HG03354 (cell line): Measurements from ENCODE around the gene AMZ1.
"Not testable (repeated sequence)": the region's sequence is repeated elsewhere in the genome, so short reads cannot be mapped to it uniquely, and the experiment has no call there.

ENCODE experiments used
- ATAC-seq: cut with Tn5 transposase; IDR thresholded peaks from one replicate; pipeline ENCODE4 v1.9.1; 2021; ENCODE audit warnings: mild to moderate bottlenecking; ENCODE audit not compliant: unreplicated experiment, poor library complexity, severe bottlenecking

AMZ1 gene

DNA sequence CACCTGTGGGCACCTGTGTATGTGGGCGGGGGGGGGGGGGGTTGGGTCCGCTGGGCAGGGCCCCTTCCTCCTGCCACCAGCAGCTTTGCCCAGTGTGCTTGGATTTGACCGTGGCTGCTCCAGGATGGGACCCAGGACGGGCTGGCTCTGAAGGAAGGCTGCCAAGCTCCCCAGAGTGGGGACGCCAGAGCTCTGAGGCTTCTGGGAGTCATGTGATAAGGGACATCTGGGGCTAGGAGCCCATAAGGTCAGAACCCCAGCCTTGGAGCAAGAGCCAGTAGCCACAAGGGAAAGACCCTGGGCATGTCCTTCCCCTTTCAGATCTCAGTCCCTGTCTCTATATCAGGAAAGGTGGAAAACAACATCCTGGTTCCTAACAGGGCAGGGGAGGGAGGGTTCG lies 21.8 kb upstream of the AMZ1 start:
- no peak for ATAC-seq

DNA sequence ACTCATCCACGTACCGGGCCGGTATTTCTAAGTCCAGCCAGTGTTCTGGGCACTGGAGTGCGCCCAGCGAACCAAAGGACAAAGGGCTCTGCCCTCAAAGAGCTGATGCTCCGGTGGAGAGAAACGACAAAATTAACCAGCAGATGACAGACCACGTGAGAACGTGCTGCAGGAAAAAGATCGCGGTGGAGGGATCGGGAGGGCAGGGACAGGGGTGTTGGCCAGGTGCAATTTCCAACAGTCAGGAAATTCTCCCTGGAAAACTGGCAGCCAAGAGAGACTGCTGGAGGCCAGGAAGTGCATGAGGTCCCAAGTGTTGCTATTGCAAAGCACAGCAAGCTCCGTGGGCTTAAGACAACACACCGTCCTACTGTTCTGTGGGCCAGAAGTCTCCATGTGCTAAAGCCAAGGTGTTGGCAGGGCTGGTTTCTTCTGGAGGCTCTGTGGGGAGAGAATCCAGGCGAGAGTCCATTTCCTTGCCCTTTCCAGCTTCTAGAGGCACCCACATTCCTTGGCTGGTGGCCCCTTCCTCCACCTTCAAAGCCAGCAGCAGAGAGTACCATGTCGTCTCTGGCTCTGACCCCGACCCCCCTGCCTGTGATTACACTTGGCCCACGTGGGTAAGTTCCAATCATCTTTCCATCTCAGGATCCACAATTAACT lies 21.3 kb upstream of the AMZ1 start:
- no peak for ATAC-seq

DNA sequence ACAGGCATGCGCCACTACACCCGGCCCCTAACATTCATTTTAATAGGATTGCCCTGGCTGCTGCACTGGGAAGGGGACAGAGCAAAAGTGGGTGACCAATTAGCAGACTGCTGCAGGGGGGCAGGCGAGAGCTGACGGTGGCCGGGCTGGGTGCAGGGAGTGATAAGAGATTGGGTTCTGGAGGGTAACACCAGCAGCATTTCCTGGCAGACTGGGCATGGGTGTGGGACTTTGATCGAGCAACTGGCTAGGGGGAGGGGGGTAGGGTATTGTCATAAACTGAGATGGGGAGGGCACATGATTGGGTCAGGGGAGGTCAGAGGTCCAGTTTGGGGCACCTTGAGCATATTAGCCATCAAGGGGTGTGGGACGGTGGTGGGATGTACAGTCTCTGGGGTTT lies 20.2 kb upstream of the AMZ1 start:
- ATAC-seq: no peak

DNA sequence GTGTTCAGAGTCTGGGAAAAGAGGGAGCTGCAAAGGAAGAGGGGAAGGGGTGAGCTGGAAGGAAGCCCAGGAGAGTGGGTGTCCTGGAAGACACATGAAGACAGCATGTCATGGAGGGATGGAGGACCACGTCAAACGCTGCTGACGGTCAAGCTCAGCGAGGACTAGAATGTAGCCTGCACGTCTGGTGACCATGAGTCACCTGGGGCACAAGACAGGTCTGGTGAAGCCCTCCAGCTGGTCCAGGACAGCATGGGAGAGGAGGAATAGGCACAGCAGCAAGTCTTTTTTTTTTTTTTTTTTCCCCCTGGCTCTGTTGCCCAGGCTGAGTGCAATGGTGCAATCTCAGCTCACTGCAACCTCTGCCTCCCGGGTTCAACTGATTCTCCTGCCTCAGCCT lies 19.6 kb upstream of the AMZ1 start:
- ATAC-seq: no peak

DNA sequence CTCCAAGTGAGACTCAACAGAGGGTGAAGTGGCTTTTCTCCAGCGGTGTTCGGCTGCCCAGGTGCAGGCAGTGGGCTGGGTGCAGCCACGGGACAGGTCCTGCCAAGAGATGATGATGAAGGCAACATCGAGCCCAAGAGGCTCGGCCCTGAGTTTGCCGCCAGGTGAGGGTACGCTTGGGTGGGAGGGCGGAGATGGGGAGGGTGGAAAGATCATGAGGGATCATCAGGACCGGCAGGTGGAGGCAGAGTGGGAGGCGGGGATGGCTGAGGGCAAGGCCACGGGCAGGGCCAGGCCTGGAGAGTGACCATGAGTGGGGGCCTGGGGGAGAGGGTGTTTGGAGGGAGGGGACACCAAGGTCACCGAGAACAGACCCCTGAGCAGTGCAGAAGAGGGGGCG lies 17.8 kb upstream of the AMZ1 start:
- ATAC-seq: no peak

DNA sequence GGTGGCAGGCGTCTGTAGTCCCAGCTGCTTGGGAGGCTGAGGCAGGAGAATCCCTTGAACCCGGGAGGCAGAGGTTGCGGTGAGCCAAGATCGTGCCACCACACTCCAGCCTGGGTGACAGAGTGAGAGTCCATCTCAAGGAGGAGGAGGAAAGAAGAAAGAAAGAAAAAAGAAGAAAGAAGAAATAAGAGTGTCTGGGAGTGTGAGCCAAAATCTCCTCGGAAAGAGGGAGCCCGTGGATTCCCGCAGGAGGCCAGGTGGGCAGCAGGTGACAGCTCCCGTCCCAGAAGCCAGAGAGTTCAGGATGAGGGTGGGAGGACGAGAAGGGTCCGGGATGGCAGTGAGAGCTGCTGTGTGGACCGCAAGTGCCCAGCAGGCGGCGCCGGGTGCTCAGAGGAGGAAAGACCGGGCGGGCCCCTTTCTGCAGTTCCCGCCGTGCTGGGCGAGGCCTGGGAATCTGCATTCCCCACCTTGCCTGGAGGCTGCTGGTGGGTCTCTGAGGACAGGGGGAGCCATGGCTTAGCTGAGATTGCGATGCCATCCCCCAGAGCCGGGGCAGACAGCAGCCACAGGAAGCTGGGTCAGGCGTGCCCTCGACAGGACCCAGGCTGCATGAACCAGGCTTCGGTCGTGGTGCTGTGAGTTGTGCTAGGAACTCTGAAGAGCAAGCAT lies 17.1 kb upstream of the AMZ1 start:
- ATAC-seq: peak; percentile 73

DNA sequence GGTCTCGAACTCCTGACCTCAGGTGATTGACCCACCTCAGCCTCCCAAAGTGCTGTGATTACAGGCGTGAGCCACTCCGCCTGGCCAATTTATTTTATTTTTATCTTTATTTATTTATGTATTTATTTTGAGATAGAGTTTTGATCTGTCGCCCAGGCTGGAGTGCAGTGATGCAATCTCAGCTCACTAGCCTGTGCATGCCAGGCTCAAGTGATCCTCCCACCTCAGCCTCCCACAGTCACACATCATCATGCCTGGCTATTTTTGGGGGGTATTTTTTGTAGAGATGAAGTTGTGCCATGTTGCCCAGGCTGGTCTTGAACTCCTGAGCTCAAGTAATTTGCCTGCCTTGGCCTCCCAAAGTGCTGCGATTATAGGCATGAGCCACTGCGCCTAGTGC lies 14.8 kb upstream of the AMZ1 start:
- not testable (repeated sequence) for ATAC-seq

DNA sequence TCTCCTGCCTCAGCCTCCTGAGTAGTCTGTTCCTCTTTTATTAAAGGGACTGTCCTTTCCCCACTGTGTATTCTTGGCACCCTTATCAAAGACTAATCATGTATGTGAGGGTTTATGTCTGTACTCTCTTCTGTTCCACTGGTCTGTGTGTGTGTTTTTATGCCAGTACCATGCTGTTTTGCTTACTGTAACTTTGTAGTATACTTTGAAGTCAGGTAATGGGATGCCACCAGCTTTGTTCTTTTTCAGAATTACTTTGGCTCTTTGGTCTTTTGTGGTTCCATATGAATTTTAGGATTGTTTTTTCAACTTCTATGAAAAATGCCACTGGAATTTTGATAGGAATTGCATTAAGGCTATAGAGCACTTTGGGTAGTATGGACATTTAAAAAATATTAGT lies 14.1 kb upstream of the AMZ1 start:
- ATAC-seq: no peak

DNA sequence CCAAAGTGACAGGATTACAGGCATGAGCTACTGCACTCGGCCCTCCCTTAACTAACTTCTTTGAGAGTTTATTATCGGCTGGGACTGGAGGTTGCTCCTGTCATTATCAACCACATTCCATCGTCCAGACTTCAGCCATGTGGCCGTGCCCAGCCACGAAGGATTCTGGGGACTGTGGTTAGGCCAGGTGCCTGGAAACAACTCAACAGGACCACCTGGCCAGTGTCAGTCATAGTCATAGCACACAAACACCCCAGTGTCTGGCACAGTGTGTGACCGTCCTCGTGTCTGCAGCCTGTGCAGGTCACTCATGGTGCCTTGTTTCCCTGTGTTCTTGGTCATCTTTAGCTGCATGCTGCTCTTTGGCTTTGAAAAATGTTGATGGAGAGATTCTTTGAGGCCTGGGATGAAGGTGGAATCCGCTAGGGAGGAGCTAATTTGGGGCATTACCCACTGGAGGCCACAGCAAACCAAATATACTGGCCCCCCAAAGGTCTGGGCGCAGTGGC lies 12.7 kb upstream of the AMZ1 start:
- ATAC-seq: no peak

DNA sequence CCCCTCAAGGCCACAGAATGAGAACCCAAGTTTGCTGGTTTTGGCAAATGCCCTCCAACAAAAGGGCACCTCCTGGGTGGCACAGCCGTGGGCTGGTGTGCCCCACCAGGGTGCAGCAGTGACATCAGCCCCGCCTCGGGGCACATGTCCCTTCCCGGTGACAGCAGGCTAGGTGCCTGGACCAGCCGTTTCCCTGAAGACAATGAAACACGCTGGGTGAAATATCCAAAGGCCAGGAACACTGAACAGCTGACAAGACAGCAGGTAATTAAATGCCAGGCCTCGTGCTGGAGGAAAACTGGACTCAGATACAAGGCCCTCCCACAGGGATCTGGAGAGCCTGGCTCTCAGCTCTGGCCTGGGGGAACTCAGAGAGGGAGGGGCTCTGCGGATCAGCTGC lies 11.4 kb upstream of the AMZ1 start:
- ATAC-seq: not testable (repeated sequence)

DNA sequence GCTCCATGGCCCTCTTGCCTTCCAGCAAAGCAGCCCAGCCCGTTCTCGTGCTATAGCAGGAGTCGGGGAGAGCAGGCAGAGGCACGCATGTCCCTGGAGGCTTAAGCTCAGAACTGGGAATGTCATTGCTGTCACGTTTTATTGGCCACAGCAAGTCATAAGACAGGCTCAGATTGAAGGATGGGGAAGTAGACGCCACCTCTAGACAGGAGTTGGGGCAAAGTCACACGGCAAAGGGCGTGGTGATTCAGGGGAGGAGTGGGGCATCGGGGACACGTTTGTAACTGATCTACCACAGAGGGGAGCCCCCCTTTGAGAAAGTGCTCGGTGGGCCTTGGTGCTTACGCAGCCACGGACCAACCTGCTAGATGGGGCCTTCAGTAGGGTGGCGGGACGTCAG lies 9.5 kb upstream of the AMZ1 start:
- ATAC-seq: not testable (repeated sequence)

DNA sequence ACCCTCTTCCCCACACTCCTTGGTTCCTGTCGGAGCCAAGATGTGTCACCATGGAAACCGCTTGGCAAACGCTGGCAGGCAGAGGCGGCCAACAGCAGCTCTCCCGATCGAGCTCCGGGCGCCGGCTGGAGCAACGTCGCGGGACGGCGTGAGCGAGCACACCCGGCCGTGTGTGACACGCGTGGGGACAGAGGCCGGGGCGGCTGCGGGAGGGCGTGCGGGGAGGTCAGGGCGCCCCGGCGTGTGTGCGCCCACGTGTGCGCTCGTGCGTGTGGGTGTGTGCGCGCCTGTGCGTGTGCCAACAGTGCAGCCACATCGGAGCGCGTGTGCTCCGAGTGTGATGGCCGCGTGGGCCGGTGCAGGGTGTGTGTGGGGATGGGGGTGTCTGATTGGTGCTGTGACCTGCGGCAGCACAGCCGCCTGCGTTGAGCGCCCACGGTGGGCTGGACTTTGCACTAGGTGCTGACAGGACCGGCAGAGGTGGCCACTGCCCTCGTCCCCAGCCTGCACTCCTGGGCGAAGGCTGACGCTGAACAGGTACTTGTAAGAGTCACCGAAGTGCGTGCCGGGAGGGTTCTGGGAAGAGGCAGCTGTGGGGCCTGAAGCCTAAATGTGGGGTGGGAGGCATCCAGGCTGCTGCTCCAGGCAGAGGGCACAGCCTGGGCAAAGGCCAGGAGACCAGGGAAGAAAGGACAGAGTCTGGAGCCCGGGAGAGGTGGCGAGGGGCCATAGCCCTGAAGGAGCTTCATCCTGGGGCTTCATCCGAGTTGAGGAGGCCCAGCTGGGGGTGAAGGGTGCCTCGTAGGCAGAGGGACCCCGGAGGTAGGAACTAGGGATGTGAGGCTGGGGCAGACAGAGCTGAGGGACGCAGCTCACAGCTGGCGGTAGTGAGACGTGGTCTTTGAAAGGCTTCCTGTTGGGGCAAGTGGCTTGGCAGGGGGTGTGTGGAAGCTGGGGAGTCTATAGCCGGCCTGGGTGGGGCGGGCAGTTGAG lies 8.6 kb upstream of the AMZ1 start:
- ATAC-seq: not testable (repeated sequence)

DNA sequence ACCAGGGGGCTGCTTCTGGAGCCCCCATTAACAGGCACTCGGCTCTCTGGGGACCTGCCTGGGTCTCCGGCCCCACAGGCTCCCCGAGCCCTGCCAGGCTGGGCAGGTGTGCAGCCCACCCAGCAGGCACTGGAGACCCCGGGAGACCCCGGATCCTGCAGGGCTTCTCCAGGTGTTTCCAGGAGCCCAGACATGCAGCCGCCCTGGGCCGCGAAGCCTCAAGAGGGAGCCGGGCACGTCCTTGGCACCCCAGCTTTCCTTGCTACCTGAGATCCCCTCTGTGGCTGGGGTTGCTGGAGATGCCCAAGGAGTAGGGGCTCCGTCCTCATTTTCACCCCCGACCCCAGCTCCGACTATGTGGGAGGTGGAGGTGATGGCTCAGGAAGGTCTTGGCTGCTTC lies 7.7 kb upstream of the AMZ1 start:
- no peak for ATAC-seq

DNA sequence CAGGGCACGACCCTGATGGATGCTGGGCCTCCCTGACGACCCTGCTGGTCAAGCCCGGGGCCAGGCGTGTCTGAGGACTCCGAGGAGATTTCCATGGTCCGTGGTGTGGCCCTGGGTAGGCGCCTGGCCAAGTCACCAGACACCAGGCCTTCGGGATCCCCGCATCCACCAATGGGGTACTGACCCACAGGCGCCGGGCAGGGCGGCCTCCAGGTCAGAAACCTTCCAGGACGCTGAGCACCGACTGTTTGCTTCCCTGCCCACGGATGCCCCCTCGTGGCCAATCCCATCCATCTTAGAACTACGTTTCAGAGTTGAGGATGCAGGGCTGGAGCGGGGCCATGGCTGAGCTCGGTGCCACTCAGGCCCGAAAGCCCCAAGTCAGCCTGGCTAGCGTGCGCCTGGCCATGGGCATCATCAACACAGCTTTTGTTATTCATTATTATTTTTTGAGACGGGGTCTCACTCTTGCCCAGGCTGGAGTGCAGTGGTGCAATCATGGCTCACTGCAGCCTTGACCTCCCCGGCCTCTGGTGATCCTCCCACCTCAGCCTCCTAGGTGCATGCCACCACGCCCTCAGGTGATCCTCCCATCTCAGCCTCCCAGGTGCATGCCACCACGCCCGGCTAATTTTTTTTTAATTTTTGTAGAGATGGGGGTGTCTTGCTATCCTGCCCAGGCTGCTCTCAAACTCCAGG lies 7.1 kb upstream of the AMZ1 start:
- ATAC-seq: peak; percentile 45

DNA sequence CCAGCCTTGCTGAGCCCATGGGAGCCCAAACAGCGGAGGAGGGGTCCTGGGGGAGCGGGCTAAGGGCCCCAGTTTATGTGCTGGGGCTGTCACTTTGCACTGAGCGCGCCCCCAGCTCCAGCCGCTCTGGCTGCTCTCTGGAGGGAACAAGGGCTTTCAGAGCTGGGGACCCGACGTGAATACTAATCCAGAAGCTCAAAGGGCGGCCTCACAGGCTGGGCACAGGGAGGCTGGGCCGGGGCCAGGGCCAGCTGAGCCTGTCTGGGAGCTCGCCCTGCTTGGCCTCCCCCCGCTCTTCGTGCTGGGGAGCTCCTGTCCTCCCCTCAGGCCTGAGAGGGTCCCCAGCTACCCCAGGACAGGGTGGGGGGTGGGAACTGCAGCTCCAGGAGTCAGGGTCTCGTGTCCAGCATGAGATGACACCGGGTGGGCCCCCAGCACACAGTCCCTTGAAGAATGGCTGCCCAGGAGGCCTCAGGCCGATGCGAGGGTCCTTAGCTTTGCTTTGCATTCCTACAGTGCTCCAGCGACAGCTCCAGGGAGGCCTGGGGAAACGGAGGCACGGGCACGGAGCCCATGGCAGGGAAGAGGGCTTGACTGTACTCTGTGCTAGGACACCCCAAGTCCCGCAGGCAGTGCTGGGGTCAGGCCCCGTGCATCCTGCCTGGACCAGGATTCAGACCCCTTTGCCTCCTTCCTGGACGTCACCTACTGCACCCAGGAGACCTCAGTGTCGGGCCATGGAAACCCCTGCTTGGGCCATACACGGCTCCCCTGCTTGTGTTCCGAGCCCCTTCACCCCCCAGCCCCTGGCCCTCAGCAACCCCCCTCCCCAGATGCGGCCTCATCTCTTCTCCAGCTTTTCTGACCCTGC lies 5.8 kb upstream of the AMZ1 start:
- no peak for ATAC-seq

DNA sequence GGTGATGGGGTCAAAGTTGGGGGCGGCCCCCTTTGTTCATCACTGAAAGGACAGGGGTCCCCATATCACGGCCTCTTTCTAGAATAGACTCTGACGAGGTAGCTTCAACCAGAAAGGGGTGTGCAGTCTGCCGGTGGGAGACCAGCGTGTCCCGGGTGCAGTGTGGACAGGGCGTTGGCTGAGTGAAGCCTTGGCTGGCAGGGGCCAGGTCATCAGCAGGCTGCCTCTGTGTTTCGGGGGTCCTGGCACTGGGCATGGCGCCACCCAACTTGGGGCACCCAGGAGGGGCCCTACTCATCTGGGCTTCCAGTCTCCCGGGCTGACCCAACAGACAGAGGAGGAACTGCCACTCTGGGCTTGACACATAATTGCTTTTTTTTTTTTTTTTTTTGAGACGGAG lies 3.5 kb upstream of the AMZ1 start:
- ATAC-seq: no peak

DNA sequence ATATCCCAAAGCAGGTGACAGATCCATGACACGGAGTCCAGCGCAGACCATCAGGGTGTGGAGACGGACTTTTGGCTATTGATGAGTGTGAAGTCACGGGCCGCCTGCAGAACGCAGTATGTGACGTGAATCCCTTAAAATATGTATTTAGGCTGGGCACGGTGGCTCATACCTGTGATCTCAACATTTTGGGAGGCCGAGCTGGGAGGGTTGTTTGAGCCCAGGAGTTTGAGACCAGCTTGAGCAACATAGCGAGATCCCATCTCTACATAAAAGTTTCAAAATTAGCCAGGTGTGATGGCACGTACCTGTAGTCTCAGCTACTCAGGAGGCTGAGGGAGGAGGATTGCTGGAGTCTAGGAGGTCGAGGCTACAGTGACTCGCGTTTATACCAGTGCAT lies 1.9 kb upstream of the AMZ1 start:
- ATAC-seq: no peak

DNA sequence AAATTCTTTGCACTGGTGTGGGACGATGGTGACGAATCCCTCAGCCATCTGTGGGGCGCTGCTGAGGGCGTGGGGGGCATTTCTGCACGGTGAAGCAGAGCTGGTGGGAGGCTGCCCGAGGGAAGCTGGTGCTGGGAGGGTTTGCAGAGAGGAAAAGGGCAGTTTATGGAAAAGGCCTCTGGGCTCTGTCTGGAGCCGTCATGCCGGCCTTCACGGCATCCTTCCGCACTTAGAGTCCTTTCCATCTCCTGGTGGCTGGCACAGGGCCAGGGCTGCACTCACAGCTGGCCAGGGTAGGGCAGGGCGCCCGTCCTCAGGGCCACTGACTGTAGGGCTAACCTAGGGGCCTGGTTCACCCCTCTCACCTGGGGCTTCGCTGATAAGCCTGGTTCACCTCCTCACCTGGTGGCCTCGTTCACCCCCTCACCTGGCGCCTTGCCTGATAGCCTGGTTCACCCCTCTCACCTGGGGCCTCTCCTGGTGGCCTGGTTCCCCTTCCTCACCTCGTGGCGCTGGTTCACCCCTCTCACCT lies 598 bp upstream of the AMZ1 start:
- no peak for ATAC-seq
